CD4-positive, alpha-beta T cell treated with Interleukin-17A for 4 hours (primary cell): ENCODE measurements around the gene TMC2.
"Not testable (repeated sequence)": the region's sequence is repeated elsewhere in the genome, so short reads cannot be mapped to it uniquely, and the experiment has no call there.

Experiments used
- DNase-seq: peaks from one replicate; pipeline ENCODE4 v3.0.0-alpha.2; 2020; ENCODE audit warnings: mixed read lengths

Gene TMC2, protein sequence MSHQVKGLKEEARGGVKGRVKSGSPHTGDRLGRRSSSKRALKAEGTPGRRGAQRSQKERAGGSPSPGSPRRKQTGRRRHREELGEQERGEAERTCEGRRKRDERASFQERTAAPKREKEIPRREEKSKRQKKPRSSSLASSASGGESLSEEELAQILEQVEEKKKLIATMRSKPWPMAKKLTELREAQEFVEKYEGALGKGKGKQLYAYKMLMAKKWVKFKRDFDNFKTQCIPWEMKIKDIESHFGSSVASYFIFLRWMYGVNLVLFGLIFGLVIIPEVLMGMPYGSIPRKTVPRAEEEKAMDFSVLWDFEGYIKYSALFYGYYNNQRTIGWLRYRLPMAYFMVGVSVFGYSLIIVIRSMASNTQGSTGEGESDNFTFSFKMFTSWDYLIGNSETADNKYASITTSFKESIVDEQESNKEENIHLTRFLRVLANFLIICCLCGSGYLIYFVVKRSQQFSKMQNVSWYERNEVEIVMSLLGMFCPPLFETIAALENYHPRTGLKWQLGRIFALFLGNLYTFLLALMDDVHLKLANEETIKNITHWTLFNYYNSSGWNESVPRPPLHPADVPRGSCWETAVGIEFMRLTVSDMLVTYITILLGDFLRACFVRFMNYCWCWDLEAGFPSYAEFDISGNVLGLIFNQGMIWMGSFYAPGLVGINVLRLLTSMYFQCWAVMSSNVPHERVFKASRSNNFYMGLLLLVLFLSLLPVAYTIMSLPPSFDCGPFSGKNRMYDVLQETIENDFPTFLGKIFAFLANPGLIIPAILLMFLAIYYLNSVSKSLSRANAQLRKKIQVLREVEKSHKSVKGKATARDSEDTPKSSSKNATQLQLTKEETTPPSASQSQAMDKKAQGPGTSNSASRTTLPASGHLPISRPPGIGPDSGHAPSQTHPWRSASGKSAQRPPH

GRCh38 chr20:2536560-2536986 is at the start of gene TMC2:
Gene TMC2, plus strand, starts transcription at chr20:2536573. Its CDS starts 49 bp downstream, at chr20:2536622.
- DNase-seq, result no peak

GRCh38 chr20:2502808-2503384 is 33.5 kb upstream of the TMC2 start:
- not testable (repeated sequence) for DNase-seq

- DNase-seq, result not testable (repeated sequence)
These were observed 31.6 kb upstream of the TMC2 start for GRCh38 chr20:2504803-2505202.

DNA sequence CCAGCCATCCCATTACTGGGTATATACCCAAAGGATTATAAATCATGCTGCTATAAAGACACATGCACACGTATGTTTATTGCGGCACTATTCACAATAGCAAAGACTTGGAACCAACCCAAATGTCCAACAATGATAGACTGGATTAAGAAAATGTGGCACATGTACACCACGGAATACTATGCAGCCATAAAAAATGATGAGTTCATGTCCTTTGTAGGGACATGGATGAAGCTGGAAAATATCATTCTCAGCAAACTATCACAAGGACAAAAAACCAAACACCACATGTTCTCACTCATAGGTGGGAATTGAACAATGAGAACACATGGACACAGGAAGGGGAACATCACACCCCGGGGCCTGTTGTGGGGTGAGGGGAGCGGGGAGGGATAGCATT is 29.9 kb upstream of the TMC2 start:
- DNase-seq, result not testable (repeated sequence)

GRCh38 chr20:2507464-2507863 is 28.9 kb upstream of the TMC2 start:
- DNase-seq, result no peak

- DNase-seq, result no peak
These were observed 28.3 kb upstream of the TMC2 start for GRCh38 chr20:2507875-2508630.

GRCh38 chr20:2508631-2509467 is 27.5 kb upstream of the TMC2 start, which contains the start of gene ZNF343:
Gene ZNF343, minus strand, starts transcription at chr20:2508915. Its CDS starts 15,020 bp downstream, at chr20:2493895.
- peak; percentile 79 for DNase-seq

GRCh38 chr20:2509468-2509781 is 26.9 kb upstream of the TMC2 start:
- DNase-seq, result no peak

- DNase-seq, result no peak
These were observed 26.6 kb upstream of the TMC2 start for GRCh38 chr20:2509794-2510193.

- no peak for DNase-seq
These were observed 21.2 kb upstream of the TMC2 start for GRCh38 chr20:2515203-2515602.

DNA sequence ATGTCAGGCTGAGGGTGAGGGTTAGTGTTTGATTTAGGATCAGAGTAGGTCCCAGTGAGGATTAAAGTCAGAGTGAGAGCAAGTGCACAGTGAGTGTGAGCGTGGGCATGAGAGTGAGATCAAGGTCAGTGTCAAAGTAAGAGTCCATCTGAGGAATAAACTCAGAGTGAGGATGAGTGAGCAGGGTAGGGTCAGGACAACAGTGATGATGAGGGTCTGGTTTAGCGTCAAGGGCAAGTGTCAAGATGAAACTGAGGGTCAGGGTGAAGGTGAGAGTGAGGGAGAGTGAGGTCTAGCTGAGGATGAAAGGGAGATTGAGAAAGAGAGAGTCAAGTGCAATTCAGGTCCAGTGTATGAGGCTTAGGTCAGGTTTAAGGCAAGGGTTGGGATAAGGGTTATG is 20.0 kb upstream of the TMC2 start:
- no peak for DNase-seq

DNA sequence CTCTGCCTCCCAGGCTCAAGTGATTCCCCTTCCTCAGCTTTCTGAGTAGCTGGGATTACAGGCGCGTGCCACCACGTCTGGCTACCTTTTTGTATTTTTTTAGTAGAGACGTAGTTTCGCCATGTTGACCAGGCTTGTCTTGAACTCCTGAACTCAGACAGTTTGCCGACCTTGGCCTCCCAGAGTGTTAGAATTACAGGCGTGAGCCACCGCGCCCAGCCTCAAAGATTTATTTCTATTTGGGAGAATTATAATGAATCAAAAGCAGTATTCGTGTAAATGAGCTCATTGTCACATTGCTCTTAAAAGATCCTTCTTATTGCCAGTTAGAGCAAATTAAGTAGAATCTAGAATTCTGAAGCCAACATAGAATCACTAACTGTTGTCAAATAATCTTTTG is 18.3 kb upstream of the TMC2 start:
- DNase-seq, result no peak

- no peak for DNase-seq
These were observed 17.8 kb upstream of the TMC2 start for GRCh38 chr20:2518558-2518957.

GRCh38 chr20:2519115-2519809 is 17.1 kb upstream of the TMC2 start:
- DNase-seq, result no peak

- DNase-seq, result no peak
These were observed 15.8 kb upstream of the TMC2 start for GRCh38 chr20:2520617-2521016.

GRCh38 chr20:2521369-2522305 is 14.7 kb upstream of the TMC2 start:
- peak; percentile 66 for DNase-seq

DNA sequence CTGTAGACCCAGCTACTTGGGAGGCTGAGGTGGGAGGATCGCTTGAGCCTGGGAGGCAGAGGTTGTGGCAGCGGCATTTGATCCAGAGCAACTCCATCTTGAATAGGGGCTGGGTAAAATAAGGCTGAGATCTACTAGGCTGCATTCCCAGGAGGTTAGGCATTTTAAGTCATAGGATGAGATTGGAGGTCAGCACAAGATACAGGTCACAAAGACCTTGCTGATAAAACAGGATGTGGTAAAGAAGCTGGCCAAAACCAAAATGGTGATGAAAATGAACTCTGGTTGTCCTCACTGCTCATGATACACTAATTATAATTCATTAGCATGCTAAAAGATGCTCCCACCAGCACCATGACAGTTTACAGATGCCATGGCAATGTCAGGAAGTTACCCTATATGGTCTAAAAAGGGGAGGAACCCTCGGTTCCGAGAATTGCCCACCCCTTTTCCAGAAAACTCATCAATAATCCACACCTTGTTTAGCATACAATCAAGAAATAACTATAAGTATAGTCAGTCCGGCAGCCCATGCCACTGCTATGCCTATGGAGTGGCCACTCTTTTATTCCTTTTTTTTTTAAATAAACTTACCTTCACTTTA is 13.4 kb upstream of the TMC2 start:
- not testable (repeated sequence) for DNase-seq

DNA sequence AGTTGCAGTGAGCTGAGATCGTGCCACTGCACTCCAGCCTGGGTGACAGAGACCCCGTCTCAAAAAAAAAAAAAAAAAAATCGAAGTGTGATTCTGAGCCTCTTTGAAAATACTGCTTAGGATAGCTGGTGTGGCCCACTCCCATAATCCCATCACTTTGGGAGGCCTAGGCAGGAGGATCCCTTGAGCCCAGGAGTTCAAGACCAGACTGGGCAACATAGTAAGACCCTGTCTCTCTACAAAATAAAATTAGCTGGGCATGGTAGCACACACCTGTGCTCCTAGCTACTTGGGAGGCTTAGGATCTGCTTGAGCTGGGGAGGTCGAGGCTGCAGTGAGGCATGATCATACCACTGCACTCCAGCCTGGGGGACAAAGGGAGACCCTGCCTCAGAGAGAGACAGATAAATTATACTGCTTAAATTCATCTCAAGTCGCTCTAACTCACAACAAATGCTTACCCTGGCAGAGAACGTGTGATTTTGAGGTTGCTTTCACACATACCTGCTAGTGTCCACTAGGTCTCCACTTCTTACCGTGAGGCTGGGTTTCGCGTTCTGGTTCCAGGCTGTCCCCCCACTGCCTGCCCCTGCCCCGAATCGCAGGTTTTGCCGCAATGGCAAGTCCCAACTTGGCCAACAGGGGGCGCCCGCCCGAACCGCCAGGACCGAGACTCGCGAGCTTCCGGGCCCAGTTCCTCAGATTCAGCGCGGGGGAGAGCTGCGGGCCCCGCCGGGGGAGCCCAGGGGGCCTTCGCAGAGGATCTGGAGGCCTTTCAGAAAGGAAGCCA is 12.3 kb upstream of the TMC2 start:
- DNase-seq, result peak; percentile 95
